HG03378 (cell line): ENCODE results near the gene GIT1.

ENCODE experiments used
- ATAC-seq: cut with Tn5 transposase; IDR thresholded peaks from one replicate; pipeline ENCODE4 v1.9.1; 2021; ENCODE audit warnings: mild to moderate bottlenecking, moderate library complexity; ENCODE audit not compliant: unreplicated experiment

The GIT1 gene

GRCh38 chr17:29524692-29525091 lies 64.8 kb downstream of the GIT1 start:
- no peak for ATAC-seq
